Measurements from ENCODE around the gene GTF2F2.

DNA sequence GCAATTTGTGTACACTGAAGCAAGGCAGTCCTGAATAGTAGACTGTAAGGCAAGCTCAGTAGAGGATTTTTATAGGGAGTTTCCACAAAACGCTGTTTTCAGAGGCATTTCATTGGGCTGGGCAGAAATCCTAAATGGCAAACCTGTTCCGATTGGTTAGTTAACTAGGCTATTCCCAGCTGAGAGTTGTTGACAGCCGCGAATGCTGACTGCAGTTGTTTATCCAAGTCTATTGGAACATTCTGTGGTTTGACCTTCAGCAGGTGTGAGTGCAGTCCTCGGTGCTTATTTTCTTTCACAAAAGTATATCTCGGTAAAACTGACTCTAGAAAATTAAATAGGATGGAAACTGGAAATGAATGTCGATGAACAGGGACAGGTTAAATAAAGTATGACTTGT lies 175.2 kb downstream of the GTF2F2 start:
- TF ChIP-seq, protein P1, sequence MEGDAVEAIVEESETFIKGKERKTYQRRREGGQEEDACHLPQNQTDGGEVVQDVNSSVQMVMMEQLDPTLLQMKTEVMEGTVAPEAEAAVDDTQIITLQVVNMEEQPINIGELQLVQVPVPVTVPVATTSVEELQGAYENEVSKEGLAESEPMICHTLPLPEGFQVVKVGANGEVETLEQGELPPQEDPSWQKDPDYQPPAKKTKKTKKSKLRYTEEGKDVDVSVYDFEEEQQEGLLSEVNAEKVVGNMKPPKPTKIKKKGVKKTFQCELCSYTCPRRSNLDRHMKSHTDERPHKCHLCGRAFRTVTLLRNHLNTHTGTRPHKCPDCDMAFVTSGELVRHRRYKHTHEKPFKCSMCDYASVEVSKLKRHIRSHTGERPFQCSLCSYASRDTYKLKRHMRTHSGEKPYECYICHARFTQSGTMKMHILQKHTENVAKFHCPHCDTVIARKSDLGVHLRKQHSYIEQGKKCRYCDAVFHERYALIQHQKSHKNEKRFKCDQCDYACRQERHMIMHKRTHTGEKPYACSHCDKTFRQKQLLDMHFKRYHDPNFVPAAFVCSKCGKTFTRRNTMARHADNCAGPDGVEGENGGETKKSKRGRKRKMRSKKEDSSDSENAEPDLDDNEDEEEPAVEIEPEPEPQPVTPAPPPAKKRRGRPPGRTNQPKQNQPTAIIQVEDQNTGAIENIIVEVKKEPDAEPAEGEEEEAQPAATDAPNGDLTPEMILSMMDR (IDR thresholded peaks at IDR 0.05; ENCODE audit: low read length), result no peak
- no peak for TF ChIP-seq EZH2 (IDR thresholded peaks at IDR 0.05; ENCODE audit: borderline replicate concordance, low read length)

Data from OCI-LY1 (cell line).